ENCODE measurements around the gene ORAI3.

Gene ORAI3

DNA sequence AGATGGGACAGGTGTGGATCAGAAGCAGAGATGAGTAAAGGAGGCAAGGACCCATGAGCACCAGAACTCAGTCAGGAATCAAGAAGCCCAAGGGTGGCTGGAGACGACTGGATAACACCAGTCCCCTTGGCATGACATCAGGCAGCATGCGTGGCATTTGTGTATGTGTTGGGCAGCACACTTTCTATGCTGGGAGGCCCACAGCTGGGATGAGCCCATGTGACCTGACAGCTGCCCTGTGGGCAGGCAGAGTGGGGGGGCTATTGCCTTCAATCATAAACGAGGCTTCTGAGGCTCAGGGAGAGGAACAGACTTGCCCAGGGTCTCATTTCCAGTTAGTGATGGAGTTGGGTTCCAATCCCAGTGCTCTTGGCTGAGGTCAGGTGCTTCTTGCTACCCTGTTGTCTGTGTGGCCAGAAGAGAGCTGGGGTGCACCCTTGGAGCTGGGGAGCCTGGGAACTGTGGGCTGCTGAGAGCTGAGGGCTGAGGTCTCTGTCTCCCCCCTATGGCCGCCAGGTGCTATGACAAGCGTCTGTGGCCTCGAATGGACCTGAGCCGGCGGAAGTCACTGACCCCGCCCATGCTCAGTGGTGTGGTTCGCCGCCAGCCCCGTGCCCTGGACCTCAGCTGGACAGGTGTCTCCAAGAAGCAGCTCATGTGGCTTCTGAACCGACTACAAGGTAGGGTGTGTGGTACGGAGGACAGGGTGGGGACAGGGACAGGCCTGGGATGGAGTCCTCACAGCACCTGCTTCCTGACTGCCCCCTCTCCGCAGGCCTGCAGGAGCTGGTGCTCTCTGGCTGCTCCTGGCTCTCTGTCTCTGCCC is 7.1 kb upstream of the ORAI3 start:
- H3K4me3 ChIP-seq (ENCODE audit: low read depth, low read length), result no peak overlapping the region
- TF ChIP-seq CTCF (IDR thresholded peaks at IDR 0.05; ENCODE audit: low read depth, low read length), result peak; percentile 92

GRCh38 chr16:30942426-30942806 is 6.5 kb upstream of the ORAI3 start:
- no peak overlapping the region for H3K4me3 ChIP-seq (ENCODE audit: low read depth, low read length)
- no peak for TF ChIP-seq CTCF (IDR thresholded peaks at IDR 0.05; ENCODE audit: low read depth, low read length)

- no peak for TF ChIP-seq CTCF (IDR thresholded peaks at IDR 0.05; ENCODE audit: low read depth, low read length)
Observed at GRCh38 chr16:30944352-30944751, 4.5 kb upstream of the ORAI3 start.

GRCh38 chr16:30946671-30947540 is 2.0 kb upstream of the ORAI3 start:
- H3K4me3 ChIP-seq (ENCODE audit: low read depth, low read length), result no peak overlapping the region
- no peak for TF ChIP-seq CTCF (IDR thresholded peaks at IDR 0.05; ENCODE audit: low read depth, low read length)

More at GRCh38 chr16:30944352-30944751, 4.5 kb upstream of the ORAI3 start:
- H3K4me3 ChIP-seq (ENCODE audit: low read depth, low read length), result no peak overlapping the region

DNA sequence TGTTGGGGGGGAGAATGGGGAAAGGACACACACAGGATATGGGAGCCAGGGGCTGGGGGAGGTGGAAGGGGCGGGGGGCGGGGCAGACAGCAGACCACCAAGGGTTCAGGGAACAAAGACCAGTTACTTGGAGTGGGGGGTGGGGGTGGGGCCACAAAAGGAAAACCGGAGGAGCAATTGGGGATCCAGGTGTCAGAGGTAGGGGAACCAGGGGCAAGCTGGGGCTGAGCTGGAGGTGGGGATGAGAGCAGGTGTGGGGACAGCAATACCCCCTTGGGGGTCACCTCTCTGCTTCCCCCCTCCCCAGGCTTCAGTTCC is 1.4 kb upstream of the ORAI3 start:
- H3K4me3 ChIP-seq (ENCODE audit: low read depth, low read length), result no peak overlapping the region
- no peak for TF ChIP-seq CTCF (IDR thresholded peaks at IDR 0.05; ENCODE audit: low read depth, low read length)

GRCh38 chr16:30947859-30948666 is 805 bp upstream of the ORAI3 start:
- no peak for TF ChIP-seq CTCF (IDR thresholded peaks at IDR 0.05; ENCODE audit: low read depth, low read length)
- H3K4me3 ChIP-seq (ENCODE audit: low read depth, low read length), result peak overlapping the region; percentile 79
